WERI-Rb-1 (cell line): ENCODE measurements around the gene DNAI1.
"Not testable (repeated sequence)": the region's sequence is repeated elsewhere in the genome, so short reads cannot be mapped to it uniquely, and the experiment has no call there.

ENCODE experiments used
- DNase-seq: peaks from one replicate; pipeline ENCODE4 v3.0.0-alpha.2; 2020
- H3K27ac ChIP-seq: fragments of 250-450 bp; sonication (Bioruptor Pico); 2 replicates; pipeline ENCODE4 v1.5.1; 2020; ENCODE audit warnings: mild to moderate bottlenecking, moderate library complexity
- H3K27me3 ChIP-seq: fragments of 250-450 bp; sonication (Bioruptor Pico); 2 replicates; pipeline ENCODE4 v1.5.1; 2021; ENCODE audit warnings: mild to moderate bottlenecking, low read depth, moderate library complexity; ENCODE audit not compliant: insufficient read depth, severe bottlenecking
- H3K36me3 ChIP-seq: fragments of 250-450 bp; sonication (Bioruptor Pico); 2 replicates; pipeline ENCODE4 v1.5.1; 2020; ENCODE audit warnings: mild to moderate bottlenecking, moderate library complexity
- H3K4me3 ChIP-seq: 2 replicates; pipeline ENCODE4 v1.5.1; 2011; ENCODE audit warnings: low read depth, mild to moderate bottlenecking, control low read depth, low read length
- H3K9me3 ChIP-seq: fragments of 250-450 bp; sonication (Bioruptor Pico); 2 replicates; pipeline ENCODE4 v1.5.1; 2021; ENCODE audit warnings: mild to moderate bottlenecking, moderate library complexity; ENCODE audit not compliant: severe bottlenecking
- CTCF ChIP-seq: IDR thresholded peaks from 2 replicates; pipeline ENCODE4 v1.5.1; 2011; ENCODE audit warnings: low read depth, mild to moderate bottlenecking, control low read depth, inconsistent platforms, low read length

DNAI1 gene

GRCh38 chr9:34475097-34475496, 16.5 kb downstream of the DNAI1 start:
- no peak overlapping the region for H3K4me3 ChIP-seq
- DNase-seq, result no peak
- no peaks in the 10 kb centered on the region for H3K27me3 ChIP-seq
- H3K36me3 ChIP-seq, result no peaks in the 10 kb centered on the region
- no peak overlapping the region for H3K27ac ChIP-seq
- TF ChIP-seq CTCF, result no peak
- no peaks in the 10 kb centered on the region for H3K9me3 ChIP-seq

GRCh38 chr9:34477541-34477940, 18.9 kb downstream of the DNAI1 start:
- TF ChIP-seq CTCF, result no peak
- H3K9me3 ChIP-seq, result no peaks in the 10 kb centered on the region
- no peaks in the 10 kb centered on the region for H3K36me3 ChIP-seq
- DNase-seq, result no peak
- H3K27ac ChIP-seq, result no peak overlapping the region
- H3K27me3 ChIP-seq, result no peaks in the 10 kb centered on the region
- H3K4me3 ChIP-seq, result no peak overlapping the region

GRCh38 chr9:34479431-34479866, 20.8 kb downstream of the DNAI1 start:
- no peak for DNase-seq
- Histone ChIP-seq H3K27me3 (no peaks in the 10 kb centered on the region), H3K4me3 (no peak overlapping the region), H3K9me3 (no peaks in the 10 kb centered on the region), H3K27ac (no peak overlapping the region), H3K36me3 (no peaks in the 10 kb centered on the region)
- no peak for TF ChIP-seq CTCF

- not testable (repeated sequence) for H3K27me3 ChIP-seq, H3K9me3 ChIP-seq, H3K27ac ChIP-seq, H3K36me3 ChIP-seq, DNase-seq, H3K4me3 ChIP-seq
Measured at GRCh38 chr9:34481620-34482019, 23.0 kb downstream of the DNAI1 start.

GRCh38 chr9:34482746-34483145, 24.1 kb downstream of the DNAI1 start:
- DNase-seq, H3K9me3 ChIP-seq, H3K27ac ChIP-seq, H3K27me3 ChIP-seq, H3K4me3 ChIP-seq, H3K36me3 ChIP-seq: not testable (repeated sequence)

GRCh38 chr9:34484678-34485077, 26.1 kb downstream of the DNAI1 start:
- DNase-seq, result no peak
- no peak for TF ChIP-seq CTCF
- Histone ChIP-seq H3K27ac (no peak overlapping the region), H3K36me3 (no peaks in the 10 kb centered on the region), H3K27me3 (no peaks in the 10 kb centered on the region), H3K4me3 (no peak overlapping the region), H3K9me3 (no peaks in the 10 kb centered on the region)

GRCh38 chr9:34485822-34486221, 27.2 kb downstream of the DNAI1 start:
- Histone ChIP-seq H3K27me3 (no peaks in the 10 kb centered on the region), H3K27ac (no peak overlapping the region), H3K36me3 (no peaks in the 10 kb centered on the region), H3K4me3 (no peak overlapping the region), H3K9me3 (no peaks in the 10 kb centered on the region)
- no peak for DNase-seq
- TF ChIP-seq CTCF, result no peak
